Measurements from ENCODE around the gene SPNS3.
A peak's percentile ranks its signal among the peaks of the same experiment; 100 is the strongest.

Gene SPNS3

GRCh38 chr17:4488989-4489595 lies 55.4 kb downstream of the SPNS3 start:
- TF ChIP-seq ZNF426 (tag by site-specific recombination; IDR thresholded peaks at IDR 0.05) (no peak), ZNF664 (tag by site-specific recombination; IDR thresholded peaks at IDR 0.05) (no peak), REST (tag by site-specific recombination; IDR thresholded peaks at IDR 0.05) (no peak), ZNF391 (tag by site-specific recombination; IDR thresholded peaks at IDR 0.05; ENCODE audit: borderline replicate concordance, low read depth) (no peak), ZIC2 (tag by site-specific recombination; IDR thresholded peaks at IDR 0.05) (peak; percentile 96), PRDM6 (tag by site-specific recombination; IDR thresholded peaks at IDR 0.05) (no peak), SCRT2 (tag by site-specific recombination; IDR thresholded peaks at IDR 0.05) (peak; percentile 61), IKZF3 (tag by site-specific recombination; IDR thresholded peaks at IDR 0.05) (no peak), ZNF169 (tag by site-specific recombination; IDR thresholded peaks at IDR 0.05) (no peak), ZNF544 (tag by site-specific recombination; IDR thresholded peaks at IDR 0.05) (no peak)
- POLR2A ChIA-PET = no interaction called here
- Histone ChIP-seq H3K4me1 (ENCODE audit: control insufficient read depth, insufficient read depth, low read length) (no peaks in the 10 kb centered on the region), H3K36me3 (ENCODE audit: control insufficient read depth in 2 of 2, insufficient read depth in 1 of 2, low read length in 2 of 2) (no peaks in the 10 kb centered on the region), H3K4me3 (ENCODE audit: low read depth, low read length) (no peak overlapping the region), H3K27ac (ENCODE audit: extremely low read depth, low read depth, low read length) (no peak overlapping the region), H3K9me3 (ENCODE audit: control insufficient read depth, insufficient read depth, low read depth, low read length) (no peaks in the 10 kb centered on the region)
- CTCF ChIA-PET = interaction anchor here (1.3 kb wide), 1 partner anchor 78 kb away, joined by 5 read pairs; no protein-coding TSS in a partner anchor

- H3K4me1 ChIP-seq (ENCODE audit: control insufficient read depth, insufficient read depth, low read length) = no peaks in the 10 kb centered on the region
- CTCF ChIA-PET = interaction anchor here (1.3 kb wide), 1 partner anchor 77 kb away, joined by 5 read pairs; no protein-coding TSS in a partner anchor
- no peaks in the 10 kb centered on the region for H3K9me3 ChIP-seq (ENCODE audit: control insufficient read depth, insufficient read depth, low read depth, low read length)
- H3K36me3 ChIP-seq (ENCODE audit: control insufficient read depth in 2 of 2, insufficient read depth in 1 of 2, low read length in 2 of 2) = no peaks in the 10 kb centered on the region
- POLR2A ChIA-PET = no interaction called here
- no peak overlapping the region for H3K27ac ChIP-seq (ENCODE audit: extremely low read depth, low read depth, low read length)
- no peak for TF ChIP-seq ZBTB6 (tag by site-specific recombination; IDR thresholded peaks at IDR 0.05)
- TF ChIP-seq MEIS1 (CRISPR knock-in tag; IDR thresholded peaks at IDR 0.05; ENCODE audit: borderline replicate concordance) = no peak
- TF ChIP-seq ZNF580 (tag by site-specific recombination; IDR thresholded peaks at IDR 0.05) = no peak
- peak; percentile 45; the same call in 1 of the 2 replicates for TF ChIP-seq ZNF398 (tag by site-specific recombination; IDR thresholded peaks at IDR 0.05)
- 0 out of 2 replicates have a peak, but pooled peaks have one; percentile 19 for TF ChIP-seq PRDM10 (tag by site-specific recombination; IDR thresholded peaks at IDR 0.05)
- no peak overlapping the region for H3K4me3 ChIP-seq (ENCODE audit: low read depth, low read length)
These were observed 56.4 kb downstream of the SPNS3 start for GRCh38 chr17:4490109-4490591.

All from HEK293 (cell line).